Ishikawa (cell line): Measurements from ENCODE around the gene TBX10.

Experiments
- CEBPB ChIP-seq: IDR thresholded peaks from 2 replicates; pipeline ENCODE4 v1.6.1; 2012
- CREB1 ChIP-seq: IDR thresholded peaks from 2 replicates; pipeline ENCODE4 v1.6.1; 2012; ENCODE audit warnings: low read depth
- EGR1 ChIP-seq: IDR thresholded peaks from 2 replicates; pipeline ENCODE4 v1.6.1; 2012
- EP300 ChIP-seq: IDR thresholded peaks from 2 replicates; pipeline ENCODE4 v1.6.1; 2012; ENCODE audit warnings: borderline replicate concordance
- FOXM1 ChIP-seq: IDR thresholded peaks from 2 replicates; pipeline ENCODE4 v1.6.1; 2012; ENCODE audit warnings: low read depth, borderline replicate concordance
- MAX ChIP-seq: IDR thresholded peaks from 2 replicates; pipeline ENCODE4 v1.6.1; 2012
- NFIC ChIP-seq: IDR thresholded peaks from 2 replicates; pipeline ENCODE4 v1.6.1; 2012
- RAD21 ChIP-seq: IDR thresholded peaks from 2 replicates; pipeline ENCODE4 v1.6.1; 2012; ENCODE audit warnings: low read depth
- REST ChIP-seq: IDR thresholded peaks from 2 replicates; pipeline ENCODE4 v1.6.1; 2012; ENCODE audit warnings: low read depth, mild to moderate bottlenecking
- TAF1 ChIP-seq: IDR thresholded peaks from 2 replicates; pipeline ENCODE4 v1.6.1; 2012; ENCODE audit warnings: low read depth, mild to moderate bottlenecking
- TCF12 ChIP-seq: IDR thresholded peaks from 2 replicates; pipeline ENCODE4 v1.6.1; 2012; ENCODE audit warnings: low read depth
- TEAD4 ChIP-seq: IDR thresholded peaks from 2 replicates; pipeline ENCODE4 v1.6.1; 2012
- YY1 ChIP-seq: IDR thresholded peaks from 2 replicates; pipeline ENCODE4 v1.6.1; 2012; ENCODE audit warnings: low read depth
- ZBTB7A ChIP-seq: IDR thresholded peaks from 2 replicates; pipeline ENCODE4 v1.6.1; 2012; ENCODE audit warnings: low read depth

GRCh38 chr11:67639438-67639859 is at the start of gene TBX10:
- TF ChIP-seq MAX, result no peak
- no peak for TF ChIP-seq TAF1
- TF ChIP-seq EGR1, result no peak
- TF ChIP-seq FOXM1, result no peak
- no peak for TF ChIP-seq RAD21
- TF ChIP-seq REST, result no peak
- no peak for TF ChIP-seq NFIC
- TF ChIP-seq TCF12, result no peak
- TF ChIP-seq YY1, result no peak
- TF ChIP-seq CEBPB, result no peak
- TF ChIP-seq CREB1, result no peak
- TF ChIP-seq TEAD4, result no peak
- TF ChIP-seq EP300, result no peak
- no peak for TF ChIP-seq ZBTB7A
